ENCODE measurements around the gene C19orf44. TPM values are rescaled to one million over a fixed set of nuclear protein-coding genes. Genes with fewer than 3 reads are reported as not detected.

C19orf44 gene
- total RNA-seq, 1 experiment from 2014 or later: 5.3 TPM

GRCh38 chr19:16554776-16555175, 58.6 kb downstream of the C19orf44 start:
- H3K4me1 ChIP-seq: no peaks in the 10 kb centered on the region
- no peak overlapping the region for H3K27ac ChIP-seq
- H3K36me3 ChIP-seq: peaks cover 37% of the 10 kb centered on the region
- H3K9me3 ChIP-seq (replicated peaks): no peaks in the 10 kb centered on the region
- no peaks in the 10 kb centered on the region for H3K27me3 ChIP-seq
- H3K4me3 ChIP-seq: no peak overlapping the region
- DNase-seq: no peak

GRCh38 chr19:16559780-16560276, 63.6 kb downstream of the C19orf44 start:
- H3K36me3 ChIP-seq: peaks cover 49% of the 10 kb centered on the region

GRCh38 chr19:16561382-16561781, 65.2 kb downstream of the C19orf44 start:
- Histone ChIP-seq H3K4me3 (no peak overlapping the region), H3K9me3 (replicated peaks) (no peaks in the 10 kb centered on the region), H3K27me3 (no peaks in the 10 kb centered on the region), H3K4me1 (no peaks in the 10 kb centered on the region), H3K27ac (no peak overlapping the region), H3K36me3 (peaks cover 52% of the 10 kb centered on the region)
- no peak for DNase-seq

More at GRCh38 chr19:16559780-16560276, 63.6 kb downstream of the C19orf44 start:
- Histone ChIP-seq H3K27me3 (no peaks in the 10 kb centered on the region), H3K4me3 (no peak overlapping the region), H3K27ac (no peak overlapping the region), H3K4me1 (no peaks in the 10 kb centered on the region), H3K9me3 (replicated peaks) (no peaks in the 10 kb centered on the region)
- DNase-seq: no peak

- Histone ChIP-seq H3K36me3 (peaks cover 61% of the 10 kb centered on the region), H3K9me3 (replicated peaks) (no peaks in the 10 kb centered on the region), H3K27me3 (no peaks in the 10 kb centered on the region), H3K4me1 (no peaks in the 10 kb centered on the region), H3K27ac (no peak overlapping the region), H3K4me3 (no peak overlapping the region)
- no peak for DNase-seq
Measured at GRCh38 chr19:16562608-16563025, 66.4 kb downstream of the C19orf44 start.

- Histone ChIP-seq H3K9me3 (replicated peaks) (no peaks in the 10 kb centered on the region), H3K4me1 (no peaks in the 10 kb centered on the region), H3K27me3 (no peaks in the 10 kb centered on the region), H3K4me3 (no peak overlapping the region), H3K27ac (no peak overlapping the region), H3K36me3 (peaks cover 51% of the 10 kb centered on the region)
- DNase-seq: no peak
Measured at GRCh38 chr19:16564842-16565241, 68.6 kb downstream of the C19orf44 start.

GRCh38 chr19:16566161-16566560, 70.0 kb downstream of the C19orf44 start:
- Histone ChIP-seq H3K9me3 (replicated peaks) (no peaks in the 10 kb centered on the region), H3K36me3 (peaks cover 44% of the 10 kb centered on the region), H3K4me1 (peaks cover under 1% of the 10 kb centered on the region; the same call in 1 of the 2 replicates), H3K4me3 (no peak overlapping the region), H3K27ac (no peak overlapping the region), H3K27me3 (no peaks in the 10 kb centered on the region)
- no peak for DNase-seq

- no peaks in the 10 kb centered on the region for H3K27me3 ChIP-seq
- H3K36me3 ChIP-seq: peaks cover 39% of the 10 kb centered on the region
Measured at GRCh38 chr19:16566702-16567101, 70.5 kb downstream of the C19orf44 start.

GRCh38 chr19:16569609-16570320, 73.6 kb downstream of the C19orf44 start:
- DNase-seq: no peak
- Histone ChIP-seq H3K27ac (no peak overlapping the region), H3K36me3 (peaks cover 21% of the 10 kb centered on the region)

More at GRCh38 chr19:16566702-16567101, 70.5 kb downstream of the C19orf44 start:
- Histone ChIP-seq H3K9me3 (replicated peaks) (no peaks in the 10 kb centered on the region), H3K4me3 (no peak overlapping the region), H3K27ac (no peak overlapping the region), H3K4me1 (peaks cover 3% of the 10 kb centered on the region; the same call in 1 of the 2 replicates)
- no peak for DNase-seq

More at GRCh38 chr19:16569609-16570320, 73.6 kb downstream of the C19orf44 start:
- no peak overlapping the region for H3K4me3 ChIP-seq
- H3K27me3 ChIP-seq: no peaks in the 10 kb centered on the region
- peaks cover 12% of the 10 kb centered on the region for H3K4me1 ChIP-seq
- no peaks in the 10 kb centered on the region for H3K9me3 ChIP-seq (replicated peaks)

Other genes starting within 250 kb of the C19orf44 start
- 2.3 and 4.1 TPM in 2 replicates for gene KLF2, start 171.6 kb upstream of the C19orf44 start, total RNA-seq (2014; rRNA removed; shearing (Covaris generic))
- 15.6 and 20.1 TPM in 2 replicates for gene EPS15L1, start 24.4 kb upstream of the C19orf44 start, total RNA-seq (2014; rRNA removed; shearing (Covaris generic))
- gene CALR3, start 227 bp upstream of the C19orf44 start, total RNA-seq (2014; rRNA removed; shearing (Covaris generic)): not detected in 2 replicates
- gene CHERP, start 46.0 kb downstream of the C19orf44 start, total RNA-seq (2014; rRNA removed; shearing (Covaris generic)): 21.1 and 23.0 TPM in 2 replicates
- gene SLC35E1, start 76.0 kb downstream of the C19orf44 start, total RNA-seq (2014; rRNA removed; shearing (Covaris generic)): 40.8 and 40.9 TPM in 2 replicates
- 12.6 and 13.5 TPM in 2 replicates for gene MED26, start 131.8 kb downstream of the C19orf44 start, total RNA-seq (2014; rRNA removed; shearing (Covaris generic))
- 96.3 and 107 TPM in 2 replicates for gene SMIM7, start 163.8 kb downstream of the C19orf44 start, total RNA-seq (2014; rRNA removed; shearing (Covaris generic))
- gene TMEM38A, start 164.7 kb downstream of the C19orf44 start, total RNA-seq (2014; rRNA removed; shearing (Covaris generic)): 12.1 and 13.4 TPM in 2 replicates
- not detected in 2 replicates for gene NWD1, start 223.5 kb downstream of the C19orf44 start, total RNA-seq (2014; rRNA removed; shearing (Covaris generic))

All from SJCRH30 (cell line).